Transverse colon (tissue), 4 donors: ENCODE data around the gene HLA-DRB1. TPM values are rescaled to one million over a fixed set of nuclear protein-coding genes. Genes with fewer than 3 reads are reported as not detected.

Source experiments
- DNase-seq: peaks from one replicate; pipeline ENCODE4 v3.0.0-alpha.2; 2019
- H3K27ac ChIP-seq, 4 donors: fragments of 200-600 bp; sonication (generic); 2 replicates each; pipeline ENCODE4 v1.5.1; 2016 to 2018; ENCODE audit warnings: inconsistent platforms in 4 of 4
- H3K27me3 ChIP-seq: fragments of 200-600 bp; sonication (generic); 2 replicates; pipeline ENCODE4 v1.5.1; 2017; ENCODE audit warnings: inconsistent platforms
- H3K36me3 ChIP-seq, 4 donors: fragments of 200-600 bp; sonication (generic); 2 replicates each; pipeline ENCODE4 v1.5.1; 2017 to 2019; ENCODE audit warnings: inconsistent platforms in 4 of 4
- H3K4me1 ChIP-seq, 4 donors: fragments of 200-600 bp; sonication (generic); 2 replicates each; pipeline ENCODE4 v1.5.1; 2017 to 2020; ENCODE audit warnings: inconsistent platforms in 4 of 4
- H3K4me3 ChIP-seq, 4 donors: fragments of 200-600 bp; sonication (generic); 1 replicate in 1 of 4; 2 replicates in 3 of 4; pipeline versions ENCODE4 v1.5.1 to v1.6.1; 2017 to 2019; ENCODE audit warnings: inconsistent platforms in 4 of 4
- H3K9me3 ChIP-seq, 2 donors: fragments of 200-600 bp; sonication (generic); 2 replicates each; pipeline ENCODE4 v1.5.1; 2017 to 2019; ENCODE audit warnings: inconsistent platforms in 2 of 2
- EP300 ChIP-seq: sonication (generic); formaldehyde crosslinking; IDR thresholded peaks from one replicate; pipeline ENCODE4 v1.6.1; 2017; ENCODE audit warnings: antibody characterized with exemption, low read depth
- POLR2A ChIP-seq: fragments of 450-650 bp; IDR thresholded peaks from one replicate; pipeline ENCODE4 v1.6.1; 2016; ENCODE audit warnings: antibody characterized with exemption, mild to moderate bottlenecking, moderate library complexity
- POLR2AphosphoS5 ChIP-seq, 3 donors: sonication (generic); formaldehyde crosslinking; IDR thresholded peaks; one replicate each; pipeline ENCODE4 v1.6.1; 2016; ENCODE audit warnings: antibody characterized with exemption in 3 of 3
- WGBS, 2 donors: methylation state at CpG; one replicate each; pipeline ENCODE4 v1.1.5; 2018; ENCODE audit warnings: low coverage in 1 of 2; 5-methylcytosine and 5-hydroxymethylcytosine counted together
- in situ Hi-C, 4 donors: fragments of 200-750 bp; cut with MboI; loops; one replicate each; pipeline versions ENCODE4 v1.15.0 to v1.15.1; 2017; ENCODE audit warnings: low sequenced_read_pairs in 3 of 4, low pct_ligation_motif_present in 1 of 4, low pct_unique_long_range_greater_than_20kb in 1 of 4
- intact Hi-C: fragments of 100-400 bp; cut with DNase I; formaldehyde crosslinking; loops from one replicate; pipeline ENCODE4 v1.15.1; 2023; ENCODE audit warnings: low total_unique reads
- total RNA-seq, 4 donors: library from RNA; depleted of rRNA; stranded (reverse); fragments of >200 nt; gene quantifications; one replicate each; pipeline ENCODE4 v1.1.0, GENCODE V29; 2016
- TF ChIP-seq, protein P1 (sequence below), 5 experiments: fragments of 200-600 bp in 3 of 5; fragments of 450-650 bp in 2 of 5; sonication (generic) in 3 of 5; IDR thresholded peaks; 1 replicate in 2 of 5; 2 replicates in 3 of 5; pipeline ENCODE4 v1.5.1; 2016 to 2017; ENCODE audit warnings: antibody characterized with exemption in 5 of 5, inconsistent platforms in 3 of 5, mild to moderate bottlenecking in 2 of 5, moderate library complexity in 1 of 5

The HLA-DRB1 gene
- total RNA-seq, 4 donors from 2014 or later: 7.9 to 23.8 (median 12.6) TPM

DNA sequence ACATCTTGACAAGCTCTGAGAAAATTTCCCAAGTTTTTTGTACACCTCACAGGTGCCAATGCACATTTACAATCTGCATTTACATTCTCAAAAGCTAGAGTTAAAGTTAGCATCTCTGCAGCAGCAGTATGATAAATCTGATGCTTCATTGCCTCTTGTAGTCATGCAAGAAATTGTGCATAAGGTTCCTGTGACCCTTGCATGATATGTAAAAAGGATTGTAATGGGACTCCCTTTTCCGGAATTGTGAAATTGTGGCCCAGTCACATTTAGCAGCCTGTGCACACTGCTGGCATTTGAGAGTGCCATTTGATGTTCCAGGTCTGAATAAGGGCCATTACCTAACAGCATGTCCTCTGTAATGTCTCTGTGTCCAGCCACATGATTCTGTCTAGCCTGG lies 24.1 kb downstream of the HLA-DRB1 start:
- DNase-seq: no peak
- no peaks in the 10 kb centered on the region for H3K9me3 ChIP-seq
- H3K36me3 ChIP-seq: no peaks in the 10 kb centered on the region
- H3K27ac ChIP-seq: no peak overlapping the region
- H3K4me3 ChIP-seq: no peak overlapping the region
- intact Hi-C loops: no loop called here
- in situ Hi-C loops: no loop called here
- no peaks in the 10 kb centered on the region for H3K4me1 ChIP-seq
- no peaks in the 10 kb centered on the region for H3K27me3 ChIP-seq
- no CpG with 5 or more reads among the region's 1 CpG for WGBS, 2 donors
- no peak for TF ChIP-seq POLR2AphosphoS5 (IDR thresholded peaks at IDR 0.05)
- TF ChIP-seq EP300: no peak
- TF ChIP-seq, protein P1, sequence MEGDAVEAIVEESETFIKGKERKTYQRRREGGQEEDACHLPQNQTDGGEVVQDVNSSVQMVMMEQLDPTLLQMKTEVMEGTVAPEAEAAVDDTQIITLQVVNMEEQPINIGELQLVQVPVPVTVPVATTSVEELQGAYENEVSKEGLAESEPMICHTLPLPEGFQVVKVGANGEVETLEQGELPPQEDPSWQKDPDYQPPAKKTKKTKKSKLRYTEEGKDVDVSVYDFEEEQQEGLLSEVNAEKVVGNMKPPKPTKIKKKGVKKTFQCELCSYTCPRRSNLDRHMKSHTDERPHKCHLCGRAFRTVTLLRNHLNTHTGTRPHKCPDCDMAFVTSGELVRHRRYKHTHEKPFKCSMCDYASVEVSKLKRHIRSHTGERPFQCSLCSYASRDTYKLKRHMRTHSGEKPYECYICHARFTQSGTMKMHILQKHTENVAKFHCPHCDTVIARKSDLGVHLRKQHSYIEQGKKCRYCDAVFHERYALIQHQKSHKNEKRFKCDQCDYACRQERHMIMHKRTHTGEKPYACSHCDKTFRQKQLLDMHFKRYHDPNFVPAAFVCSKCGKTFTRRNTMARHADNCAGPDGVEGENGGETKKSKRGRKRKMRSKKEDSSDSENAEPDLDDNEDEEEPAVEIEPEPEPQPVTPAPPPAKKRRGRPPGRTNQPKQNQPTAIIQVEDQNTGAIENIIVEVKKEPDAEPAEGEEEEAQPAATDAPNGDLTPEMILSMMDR (IDR thresholded peaks at IDR 0.05): no peak
- TF ChIP-seq POLR2A: no peak

DNA sequence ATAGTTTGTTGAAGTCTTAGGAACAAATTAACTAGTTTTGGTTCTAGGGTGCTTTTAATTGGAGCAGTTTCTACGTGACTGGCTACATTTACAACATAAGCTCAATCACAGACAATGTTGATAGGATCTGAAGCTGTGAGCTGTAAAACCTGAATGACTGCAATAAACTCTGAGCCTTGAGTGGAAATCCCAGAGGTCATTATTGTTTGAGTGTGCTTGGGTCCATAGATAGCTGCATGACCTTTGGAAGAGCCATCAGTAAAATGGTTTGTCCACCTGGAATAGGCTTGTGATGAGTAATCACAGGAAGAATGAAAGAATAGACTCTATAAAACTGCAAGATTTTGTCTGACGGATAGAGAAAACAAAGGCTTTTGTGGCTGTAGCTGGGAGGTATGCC lies 26.7 kb downstream of the HLA-DRB1 start:
- 0% methylated on average over 1 of the region's 2 CpGs; no CpG with 5 or more reads in 1 of the 2 donors for WGBS, 2 donors
- intact Hi-C loops: no loop called here
- Histone ChIP-seq H3K4me1 (no peaks in the 10 kb centered on the region), H3K27ac (peak overlapping the region in 1 of 4 donors; percentile 50), H3K4me3 (no peak overlapping the region), H3K36me3 (no peaks in the 10 kb centered on the region), H3K9me3 (no peaks in the 10 kb centered on the region), H3K27me3 (no peaks in the 10 kb centered on the region)
- in situ Hi-C loops: no loop called here
- DNase-seq: no peak
- no peak for TF ChIP-seq EP300
- TF ChIP-seq, protein P1 (IDR thresholded peaks at IDR 0.05): no peak
- TF ChIP-seq POLR2AphosphoS5 (IDR thresholded peaks at IDR 0.05): no peak

DNA sequence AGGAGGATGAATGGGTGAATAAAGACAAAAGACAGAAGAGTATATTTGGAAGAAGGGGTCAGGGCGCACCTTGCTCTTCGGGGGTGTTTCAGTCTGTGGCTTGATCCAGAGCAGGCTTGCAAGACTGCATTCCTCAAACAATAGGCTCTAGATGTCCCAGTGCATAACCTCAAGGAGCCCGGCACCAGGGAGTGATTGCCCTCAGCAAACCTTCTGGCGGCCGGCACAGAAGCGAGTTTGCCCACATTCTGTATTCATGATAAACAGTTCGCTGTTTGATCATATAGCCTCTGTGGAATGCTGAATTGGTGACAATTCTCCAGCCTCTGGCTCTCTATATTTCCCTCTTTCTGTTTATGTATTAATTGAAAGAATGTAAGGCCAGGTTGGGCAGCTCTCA lies 29.9 kb downstream of the HLA-DRB1 start:
- H3K4me3 ChIP-seq: no peak overlapping the region
- DNase-seq: no peak
- in situ Hi-C loops (no loop called here), intact Hi-C loops (no loop called here)
- H3K36me3 ChIP-seq: no peaks in the 10 kb centered on the region
- no peaks in the 10 kb centered on the region for H3K4me1 ChIP-seq
- H3K9me3 ChIP-seq: no peaks in the 10 kb centered on the region
- H3K27me3 ChIP-seq: no peaks in the 10 kb centered on the region
- no peak overlapping the region for H3K27ac ChIP-seq
- WGBS, 2 donors: no CpG with 5 or more reads among the region's 7 CpGs
- TF ChIP-seq, protein P1 (IDR thresholded peaks at IDR 0.05): no peak
- TF ChIP-seq EP300 (no peak), POLR2AphosphoS5 (IDR thresholded peaks at IDR 0.05) (no peak)

DNA sequence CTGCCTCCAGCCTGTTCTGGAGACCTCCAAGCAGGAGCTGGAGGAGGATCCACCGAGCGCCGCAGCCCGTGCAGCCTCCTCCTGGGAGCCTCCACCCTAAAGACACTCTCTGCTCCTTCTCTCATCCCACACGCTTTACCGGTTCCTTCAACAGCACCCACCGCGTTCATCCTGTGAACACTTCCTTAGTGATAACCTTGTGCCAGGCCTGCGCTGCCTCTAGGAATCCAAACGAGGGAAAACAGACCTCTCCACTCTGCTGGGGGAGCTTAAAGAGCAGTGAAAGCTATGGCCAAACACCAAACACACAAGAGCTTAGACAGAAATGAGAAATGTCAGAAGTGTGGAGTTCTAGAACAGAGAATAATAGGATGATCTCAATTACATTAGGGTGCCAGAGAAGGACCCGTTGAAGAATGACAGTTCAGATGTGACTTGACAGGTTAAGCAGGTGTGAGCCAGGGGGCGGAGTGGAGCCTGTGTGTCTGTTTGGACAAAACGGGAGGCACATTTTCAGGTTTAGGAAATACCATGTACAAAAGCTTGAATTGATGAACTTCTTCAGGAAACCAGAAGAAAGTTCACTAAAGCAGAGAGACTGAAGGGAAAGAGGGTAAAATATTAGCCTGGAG lies 31.1 kb downstream of the HLA-DRB1 start:
- TF ChIP-seq POLR2AphosphoS5 (IDR thresholded peaks at IDR 0.05): no peak
- TF ChIP-seq EP300: no peak
- TF ChIP-seq, protein P1 (IDR thresholded peaks at IDR 0.05): no peak
- no peak for TF ChIP-seq POLR2A
- Histone ChIP-seq H3K4me1 (no peaks in the 10 kb centered on the region), H3K27me3 (no peaks in the 10 kb centered on the region), H3K36me3 (no peaks in the 10 kb centered on the region), H3K9me3 (no peaks in the 10 kb centered on the region), H3K4me3 (no peak overlapping the region), H3K27ac (no peak overlapping the region)
- in situ Hi-C loops (no loop called here), intact Hi-C loops (no loop called here)
- 6 to 22% methylated on average over 3 to 12 of the region's 13 CpGs for WGBS, 2 donors
- DNase-seq: no peak
